Right lobe of liver (tissue), 4 donors: ENCODE measurements around the gene SUFU.

Source experiments
- POLR2A ChIP-seq: fragments of 450-650 bp; IDR thresholded peaks from one replicate; pipeline ENCODE4 v1.6.1; 2017; ENCODE audit warnings: antibody characterized with exemption, mild to moderate bottlenecking
- TF ChIP-seq, protein P1 (sequence below), 4 donors: fragments of 200-600 bp in 3 of 4; fragments of 450-650 bp in 1 of 4; IDR thresholded peaks; one replicate each; pipeline versions ENCODE4 v1.5.1 to v1.8.0; 2016 to 2022; ENCODE audit warnings: antibody characterized with exemption in 4 of 4, mild to moderate bottlenecking in 2 of 4
- donor health status: DM: no; HTN: no; CAD: no.
- donor health status: DM: no; HTN: no; CAD: no.
- donor health status: DM: no; HTN: yes; CAD: no.

DNA sequence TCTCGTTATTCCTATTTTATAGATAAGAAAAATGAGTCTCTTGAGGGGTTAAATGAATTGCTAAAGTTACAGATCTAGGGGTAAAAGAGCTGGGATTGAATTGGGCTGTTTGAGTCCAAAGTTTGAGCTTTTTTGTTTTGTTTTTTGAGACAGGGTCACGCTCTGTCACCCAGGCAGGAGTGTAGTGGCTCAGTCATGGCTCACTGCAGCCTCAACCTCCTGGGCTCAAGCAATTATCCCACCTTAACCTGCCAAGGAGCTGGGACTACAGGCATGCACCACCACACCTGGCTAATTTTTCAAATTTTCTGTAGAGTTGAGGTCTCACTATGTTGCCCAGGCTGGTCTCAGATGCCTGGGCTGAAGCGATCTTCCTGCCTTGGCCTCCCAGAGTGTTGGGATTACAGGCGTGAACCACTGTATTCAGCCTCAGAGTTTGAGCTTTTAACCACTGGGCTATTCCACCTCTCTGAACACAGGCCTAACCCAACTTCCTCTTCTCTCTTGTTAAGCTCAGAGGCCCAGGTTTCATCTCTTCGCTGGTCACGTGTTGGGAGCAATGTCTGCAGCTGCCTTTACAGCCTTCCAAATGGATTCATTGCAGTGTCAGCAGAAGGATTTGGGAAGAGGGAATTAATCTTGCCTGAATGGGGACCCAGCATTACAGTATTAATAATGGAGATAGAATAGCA, 8.0 kb downstream of the SUFU start:
- TF ChIP-seq, protein P1, sequence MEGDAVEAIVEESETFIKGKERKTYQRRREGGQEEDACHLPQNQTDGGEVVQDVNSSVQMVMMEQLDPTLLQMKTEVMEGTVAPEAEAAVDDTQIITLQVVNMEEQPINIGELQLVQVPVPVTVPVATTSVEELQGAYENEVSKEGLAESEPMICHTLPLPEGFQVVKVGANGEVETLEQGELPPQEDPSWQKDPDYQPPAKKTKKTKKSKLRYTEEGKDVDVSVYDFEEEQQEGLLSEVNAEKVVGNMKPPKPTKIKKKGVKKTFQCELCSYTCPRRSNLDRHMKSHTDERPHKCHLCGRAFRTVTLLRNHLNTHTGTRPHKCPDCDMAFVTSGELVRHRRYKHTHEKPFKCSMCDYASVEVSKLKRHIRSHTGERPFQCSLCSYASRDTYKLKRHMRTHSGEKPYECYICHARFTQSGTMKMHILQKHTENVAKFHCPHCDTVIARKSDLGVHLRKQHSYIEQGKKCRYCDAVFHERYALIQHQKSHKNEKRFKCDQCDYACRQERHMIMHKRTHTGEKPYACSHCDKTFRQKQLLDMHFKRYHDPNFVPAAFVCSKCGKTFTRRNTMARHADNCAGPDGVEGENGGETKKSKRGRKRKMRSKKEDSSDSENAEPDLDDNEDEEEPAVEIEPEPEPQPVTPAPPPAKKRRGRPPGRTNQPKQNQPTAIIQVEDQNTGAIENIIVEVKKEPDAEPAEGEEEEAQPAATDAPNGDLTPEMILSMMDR (IDR thresholded peaks at IDR 0.05), result no peak
- TF ChIP-seq POLR2A, result no peak
